WERI-Rb-1 (cell line): ENCODE measurements around the gene SUFU.
A peak's percentile ranks its signal among the peaks of the same experiment; 100 is the strongest.

Experiments used
- DNase-seq: peaks from one replicate; pipeline ENCODE4 v3.0.0-alpha.2; 2020
- H3K27ac ChIP-seq: fragments of 250-450 bp; sonication (Bioruptor Pico); 2 replicates; pipeline ENCODE4 v1.5.1; 2020; ENCODE audit warnings: mild to moderate bottlenecking, moderate library complexity
- H3K27me3 ChIP-seq: fragments of 250-450 bp; sonication (Bioruptor Pico); 2 replicates; pipeline ENCODE4 v1.5.1; 2021; ENCODE audit warnings: mild to moderate bottlenecking, low read depth, moderate library complexity; ENCODE audit not compliant: insufficient read depth, severe bottlenecking
- H3K36me3 ChIP-seq: fragments of 250-450 bp; sonication (Bioruptor Pico); 2 replicates; pipeline ENCODE4 v1.5.1; 2020; ENCODE audit warnings: mild to moderate bottlenecking, moderate library complexity
- H3K4me3 ChIP-seq: 2 replicates; pipeline ENCODE4 v1.5.1; 2011; ENCODE audit warnings: low read depth, mild to moderate bottlenecking, control low read depth, low read length
- H3K9me3 ChIP-seq: fragments of 250-450 bp; sonication (Bioruptor Pico); 2 replicates; pipeline ENCODE4 v1.5.1; 2021; ENCODE audit warnings: mild to moderate bottlenecking, moderate library complexity; ENCODE audit not compliant: severe bottlenecking
- CTCF ChIP-seq: IDR thresholded peaks from 2 replicates; pipeline ENCODE4 v1.5.1; 2011; ENCODE audit warnings: low read depth, mild to moderate bottlenecking, control low read depth, inconsistent platforms, low read length

The SUFU gene

GRCh38 chr10:102677331-102678067 lies 173.7 kb downstream of the SUFU start:
- Histone ChIP-seq H3K4me3 (no peak overlapping the region), H3K9me3 (no peaks in the 10 kb centered on the region), H3K27ac (peak overlapping the region; percentile 80), H3K27me3 (no peaks in the 10 kb centered on the region), H3K36me3 (peaks cover 21% of the 10 kb centered on the region)
- no peak for TF ChIP-seq CTCF
- DNase-seq: no peak

GRCh38 chr10:102678068-102678400 lies 174.3 kb downstream of the SUFU start:
- H3K4me3 ChIP-seq: no peak overlapping the region
- H3K9me3 ChIP-seq: no peaks in the 10 kb centered on the region
- no peak for DNase-seq
- H3K27ac ChIP-seq: peak overlapping the region; percentile 80
- peaks cover 23% of the 10 kb centered on the region for H3K36me3 ChIP-seq
- no peak for TF ChIP-seq CTCF
- no peaks in the 10 kb centered on the region for H3K27me3 ChIP-seq

GRCh38 chr10:102678842-102679289 lies 175.1 kb downstream of the SUFU start:
- TF ChIP-seq CTCF: peak; percentile 98
- no peaks in the 10 kb centered on the region for H3K9me3 ChIP-seq
- no peaks in the 10 kb centered on the region for H3K27me3 ChIP-seq
- peaks cover 23% of the 10 kb centered on the region for H3K36me3 ChIP-seq
- H3K4me3 ChIP-seq: no peak overlapping the region
- H3K27ac ChIP-seq: peak overlapping the region; percentile 77
- DNase-seq: peak; percentile 90

- H3K27ac ChIP-seq: peak overlapping the region; percentile 77
These were observed 175.8 kb downstream of the SUFU start for GRCh38 chr10:102679596-102679995.

GRCh38 chr10:102681696-102682095 lies 177.9 kb downstream of the SUFU start:
- H3K27me3 ChIP-seq: no peaks in the 10 kb centered on the region
- H3K27ac ChIP-seq: no peak overlapping the region
- peaks cover 41% of the 10 kb centered on the region for H3K36me3 ChIP-seq
- no peak for TF ChIP-seq CTCF
- no peak for DNase-seq
- no peak overlapping the region for H3K4me3 ChIP-seq
- H3K9me3 ChIP-seq: no peaks in the 10 kb centered on the region

More at GRCh38 chr10:102679596-102679995, 175.8 kb downstream of the SUFU start:
- H3K4me3 ChIP-seq: no peak overlapping the region
- no peaks in the 10 kb centered on the region for H3K9me3 ChIP-seq
- no peak for TF ChIP-seq CTCF
- H3K27me3 ChIP-seq: no peaks in the 10 kb centered on the region
- peaks cover 30% of the 10 kb centered on the region for H3K36me3 ChIP-seq
- DNase-seq: no peak

GRCh38 chr10:102682416-102682815 lies 178.6 kb downstream of the SUFU start:
- no peak for TF ChIP-seq CTCF
- H3K4me3 ChIP-seq: no peak overlapping the region
- H3K27ac ChIP-seq: no peak overlapping the region
- H3K9me3 ChIP-seq: no peaks in the 10 kb centered on the region
- DNase-seq: no peak
- H3K27me3 ChIP-seq: no peaks in the 10 kb centered on the region
- peaks cover 43% of the 10 kb centered on the region for H3K36me3 ChIP-seq
